Spleen (tissue), 11 donors: ENCODE measurements around the gene SETBP1. TPM values are rescaled to one million over a fixed set of nuclear protein-coding genes. Genes with fewer than 3 reads are reported as not detected.

Experiments used
- DNase-seq: peaks from one replicate; pipeline ENCODE4 v3.0.0-alpha.2; 2020
- H3K27ac ChIP-seq, 8 donors: fragments of 200-600 bp; sonication (generic) in 7 of 8; 1 replicate in 4 of 8; 2 replicates in 4 of 8; pipeline versions ENCODE4 v1.5.0 to v1.8.0; 2016 to 2021; ENCODE audit warnings: inconsistent platforms in 4 of 8, mild to moderate bottlenecking in 4 of 8, moderate library complexity in 1 of 8
- H3K27me3 ChIP-seq, 7 donors: fragments of 200-600 bp; sonication (generic) in 6 of 7; replicated peaks in 1 of 7; 1 replicate in 4 of 7; 2 replicates in 3 of 7; pipeline versions ENCODE4 v1.5.0 to v1.8.0; 2016 to 2021; ENCODE audit warnings: inconsistent platforms in 3 of 7, mild to moderate bottlenecking in 1 of 7
- H3K36me3 ChIP-seq, 6 donors: fragments of 200-600 bp; sonication (generic) in 5 of 6; 1 replicate in 4 of 6; 2 replicates in 2 of 6; pipeline versions ENCODE4 v1.5.0 to v1.8.0; 2016 to 2021; ENCODE audit warnings: inconsistent platforms in 2 of 6
- H3K4me1 ChIP-seq, 6 donors: fragments of 200-600 bp; sonication (generic) in 5 of 6; 1 replicate in 3 of 6; 2 replicates in 3 of 6; pipeline versions ENCODE4 v1.5.0 to v1.8.0; 2016 to 2021; ENCODE audit warnings: inconsistent platforms in 3 of 6
- H3K4me3 ChIP-seq, 8 donors: fragments of 200-600 bp; sonication (generic) in 7 of 8; 1 replicate in 4 of 8; 2 replicates in 4 of 8; pipeline versions ENCODE4 v1.5.0 to v1.8.0; 2016 to 2021; ENCODE audit warnings: inconsistent platforms in 4 of 8, mild to moderate bottlenecking in 4 of 8, moderate library complexity in 2 of 8
- H3K9me3 ChIP-seq, 8 donors: fragments of 200-600 bp; sonication (generic) in 7 of 8; 1 replicate in 4 of 8; 2 replicates in 4 of 8; pipeline versions ENCODE4 v1.5.0 to v1.8.0; 2016 to 2021; ENCODE audit warnings: inconsistent platforms in 4 of 8
- CTCF ChIP-seq, 11 experiments: fragments of 200-600 bp in 7 of 11; fragments of 450-650 bp in 4 of 11; sonication (generic) in 4 of 11; IDR thresholded peaks in 8 of 11; conservative IDR thresholded peaks in 3 of 11; 1 replicate in 7 of 11; 2 replicates in 4 of 11; pipeline versions ENCODE4 v1.4.0 to v1.8.0; 2016 to 2021; ENCODE audit warnings: antibody characterized with exemption in 11 of 11, inconsistent platforms in 4 of 11, mild to moderate bottlenecking in 1 of 11
- POLR2A ChIP-seq, 3 donors: fragments of 450-650 bp; IDR thresholded peaks; one replicate each; pipeline ENCODE4 v1.5.1; 2017; ENCODE audit warnings: antibody characterized with exemption in 3 of 3, mild to moderate bottlenecking in 1 of 3
- POLR2AphosphoS5 ChIP-seq, 3 donors: sonication (generic); formaldehyde crosslinking; IDR thresholded peaks; one replicate each; pipeline ENCODE4 v1.5.1; 2017; ENCODE audit warnings: antibody characterized with exemption in 3 of 3
- WGBS, 5 donors: extraction: QIAGEN DNeasy Blood & Tissue Kit in 3 of 5; methylation state at CpG; one replicate each; pipeline versions ENCODE4 v1.1.5 to v1.1.7; 2013 to 2018; 5-methylcytosine and 5-hydroxymethylcytosine counted together
- intact Hi-C: fragments of 100-400 bp; cut with DNase I; formaldehyde crosslinking; loops from one replicate; pipeline ENCODE4 v1.15.0; 2023; ENCODE audit warnings: low total_unique reads
- polyA plus RNA-seq, 3 donors: library from polyadenylated mRNA; stranded (reverse); fragments of 200-250 nt; gene quantifications; one replicate each; pipeline ENCODE4 v1.2.1, GENCODE V29; 2013
- total RNA-seq, 7 donors: library from RNA; depleted of rRNA in 3 of 7; stranded (reverse); fragments of >200 nt in 3 of 7; fragmentation: NEBNext Ultra II Directional in 4 of 7; extraction: Animal tissue kit (Norgen Biotek cat#: 25700) in 4 of 7; gene quantifications; one replicate each; pipeline versions ENCODE4 v1.1.0 to v1.2.1, GENCODE V29; 2016 to 2021
- donor health status: healthy with polysubstance abuse.
- donor health status: DM: no; HTN: no; CAD: no; lungs with moderate emphysema.
- donor health status: DM: no; HTN: no; CAD: no.
- donor health status: Bipolar disorder and iron deficiency.
- donor health status: healthy.
- donor health status: DM: no; HTN: no; CAD: no.
- donor health status: DM: yes; HTN: yes; CAD: no.

The SETBP1 gene
- total and polyA plus RNA-seq, 10 donors, result 2.0 to 50.7 (median 33.1) TPM

- DNase-seq, result no peak
- intact Hi-C loops, result no loop called here
- Histone ChIP-seq H3K4me1 (peaks cover 1 to 57% (median 5%) of the 10 kb centered on the region in 6 donors), H3K27ac (no peak overlapping the region), H3K9me3 (no peaks in the 10 kb centered on the region), H3K27me3 (no peaks in the 10 kb centered on the region), H3K36me3 (no peaks in the 10 kb centered on the region), H3K4me3 (no peak overlapping the region)
- WGBS, 5 donors, result 61 to 81% (median 76%) methylated on average over 2 of the region's 2 CpGs
- TF ChIP-seq POLR2AphosphoS5 (IDR thresholded peaks at IDR 0.05), result no peak
Measured at GRCh38 chr18:44766450-44766849, 85.8 kb downstream of the SETBP1 start.

GRCh38 chr18:44767807-44768206, 87.1 kb downstream of the SETBP1 start:
- DNase-seq, result no peak
- Histone ChIP-seq H3K4me1 (peaks cover 4 to 62% (median 16%) of the 10 kb centered on the region in 6 donors), H3K36me3 (no peaks in the 10 kb centered on the region), H3K27me3 (no peaks in the 10 kb centered on the region), H3K9me3 (no peaks in the 10 kb centered on the region), H3K4me3 (no peak overlapping the region), H3K27ac (no peak overlapping the region)
- WGBS, 5 donors, result 91 to 98% (median 95%) methylated on average over 4 of the region's 4 CpGs
- intact Hi-C loops, result no loop called here
- TF ChIP-seq CTCF (IDR thresholded peaks at IDR 0.05 in 8 of 11, conservative IDR thresholded peaks at IDR 0.05 in 3 of 11), result no peak
- no peak for TF ChIP-seq POLR2AphosphoS5 (IDR thresholded peaks at IDR 0.05)
- TF ChIP-seq POLR2A (IDR thresholded peaks at IDR 0.05), result no peak

- no peak for DNase-seq
- TF ChIP-seq POLR2AphosphoS5 (IDR thresholded peaks at IDR 0.05) (no peak), POLR2A (IDR thresholded peaks at IDR 0.05) (no peak), CTCF (IDR thresholded peaks at IDR 0.05 in 8 of 11, conservative IDR thresholded peaks at IDR 0.05 in 3 of 11) (no peak)
- no peaks in the 10 kb centered on the region for H3K27me3 ChIP-seq
- H3K4me3 ChIP-seq, result no peak overlapping the region
- intact Hi-C loops, result no loop called here
- WGBS, 5 donors, result 94 to 98% (median 98%) methylated on average over 2 of the region's 2 CpGs
- H3K36me3 ChIP-seq, result no peaks in the 10 kb centered on the region
- H3K27ac ChIP-seq, result no peak overlapping the region
- no peaks in the 10 kb centered on the region for H3K9me3 ChIP-seq
- peaks cover 4 to 54% (median 16%) of the 10 kb centered on the region in 6 donors for H3K4me1 ChIP-seq
Measured at GRCh38 chr18:44770641-44771040, 90.0 kb downstream of the SETBP1 start.

- WGBS, 5 donors, result 64 to 74% (median 68%) methylated on average over 5 of the region's 5 CpGs
- no peak for TF ChIP-seq POLR2A (IDR thresholded peaks at IDR 0.05)
- TF ChIP-seq POLR2AphosphoS5 (IDR thresholded peaks at IDR 0.05), result no peak
- TF ChIP-seq CTCF (IDR thresholded peaks at IDR 0.05 in 8 of 11, conservative IDR thresholded peaks at IDR 0.05 in 3 of 11), result no peak
- intact Hi-C loops, result no loop called here
- no peaks in the 10 kb centered on the region for H3K36me3 ChIP-seq
- no peaks in the 10 kb centered on the region for H3K27me3 ChIP-seq
- peaks cover 4 to 44% (median 16%) of the 10 kb centered on the region in 6 donors for H3K4me1 ChIP-seq
- H3K4me3 ChIP-seq, result no peak overlapping the region
- no peak for DNase-seq
- peak overlapping the region in 1 of 8 donors; percentile 2 for H3K27ac ChIP-seq
- H3K9me3 ChIP-seq, result no peaks in the 10 kb centered on the region
Measured at GRCh38 chr18:44771572-44771955, 90.9 kb downstream of the SETBP1 start.
